Pons (tissue), 1 donor: Measurements from ENCODE around the gene ACOXL.

Experiments used
- DNase-seq: peaks from one replicate; pipeline ENCODE4 v3.0.0-alpha.2; 2016; ENCODE audit warnings: low spot score

The ACOXL gene

GRCh38 chr2:110718990-110719389 is 13.4 kb upstream of the ACOXL start:
- DNase-seq = no peak

DNA sequence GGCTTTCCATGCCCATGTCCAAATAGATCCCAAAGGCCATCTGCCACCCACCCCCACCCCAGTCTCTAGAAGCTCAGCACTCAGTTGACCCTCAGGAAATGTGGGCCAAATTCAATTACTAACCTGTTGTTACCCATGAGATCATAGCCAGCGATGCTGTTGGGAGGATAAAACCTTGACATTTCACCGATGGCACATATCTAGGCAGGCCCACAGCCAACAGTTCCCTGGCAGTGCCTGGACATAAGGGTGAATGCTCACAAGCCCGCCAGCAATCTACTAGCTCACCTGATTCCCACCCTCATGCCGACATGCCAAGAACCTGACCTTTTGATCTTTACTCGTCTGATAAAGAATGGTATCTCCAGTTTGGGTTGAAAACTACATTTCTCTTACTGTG is 11.8 kb upstream of the ACOXL start:
- no peak for DNase-seq

- DNase-seq = no peak
Observed at GRCh38 chr2:110724820-110725219, 7.6 kb upstream of the ACOXL start.

GRCh38 chr2:110725370-110725769 is 7.0 kb upstream of the ACOXL start:
- DNase-seq = no peak

GRCh38 chr2:110725859-110726258 is 6.5 kb upstream of the ACOXL start:
- no peak for DNase-seq

- DNase-seq = no peak
Observed at GRCh38 chr2:110726285-110726684, 6.1 kb upstream of the ACOXL start.

- DNase-seq = no peak
Observed at GRCh38 chr2:110727923-110728322, 4.5 kb upstream of the ACOXL start.

GRCh38 chr2:110729106-110729505 is 3.3 kb upstream of the ACOXL start:
- DNase-seq = no peak

- no peak for DNase-seq
Observed at GRCh38 chr2:110731064-110731463, 1.3 kb upstream of the ACOXL start.

GRCh38 chr2:110735366-110735765 is 3.0 kb downstream of the ACOXL start:
- no peak for DNase-seq

GRCh38 chr2:110737783-110738182 is 5.4 kb downstream of the ACOXL start:
- no peak for DNase-seq

- no peak for DNase-seq
Observed at GRCh38 chr2:110740747-110741349, 8.5 kb downstream of the ACOXL start.

DNA sequence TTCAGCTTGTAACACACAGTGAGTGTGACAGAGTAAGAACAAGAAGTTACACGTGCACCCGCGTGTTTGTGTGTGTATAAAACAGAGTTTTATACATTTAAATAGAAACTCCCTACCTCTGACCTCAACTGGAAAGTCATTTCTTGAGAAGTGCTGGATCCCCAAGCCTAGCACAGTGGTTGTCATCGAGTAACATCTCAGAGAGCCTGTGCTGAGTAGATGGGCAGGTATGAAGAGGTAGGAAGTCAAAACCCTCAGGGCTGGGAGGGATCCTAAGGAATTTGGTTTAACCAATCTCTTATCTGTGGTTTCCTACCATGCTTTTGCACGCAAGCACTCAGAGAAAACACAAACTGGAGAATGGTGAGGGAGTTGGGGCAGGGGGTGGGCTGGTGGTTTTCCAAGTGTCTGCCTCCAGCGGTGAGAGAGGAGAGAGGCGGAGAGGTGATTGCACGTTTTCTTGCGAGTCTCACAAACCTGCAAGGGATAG is 9.2 kb downstream of the ACOXL start:
- DNase-seq = no peak

- no peak for DNase-seq
Observed at GRCh38 chr2:110742412-110742811, 10.0 kb downstream of the ACOXL start.

DNA sequence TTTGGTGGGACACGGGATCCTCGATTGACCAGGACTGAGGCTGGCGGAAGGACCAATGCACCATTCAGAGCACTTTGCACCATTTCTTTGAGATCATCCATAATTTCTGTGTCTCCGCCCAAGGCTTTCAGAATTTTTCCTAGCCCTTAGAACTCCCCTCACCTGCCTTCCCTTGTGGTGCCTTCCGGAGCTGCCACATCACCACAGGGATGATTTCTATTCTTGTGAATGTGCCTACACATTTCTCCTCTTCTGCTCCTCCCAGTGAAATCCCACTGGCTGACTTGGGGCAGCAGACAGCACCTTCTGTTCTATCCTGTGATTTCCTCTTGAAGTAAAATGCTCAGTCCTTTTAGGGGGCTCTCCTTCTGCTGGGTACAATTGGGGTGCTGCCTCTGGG is 11.2 kb downstream of the ACOXL start:
- DNase-seq = no peak

- no peak for DNase-seq
Observed at GRCh38 chr2:110744429-110744828, 12.1 kb downstream of the ACOXL start.

- DNase-seq = no peak
Observed at GRCh38 chr2:110745048-110745447, 12.7 kb downstream of the ACOXL start.

DNA sequence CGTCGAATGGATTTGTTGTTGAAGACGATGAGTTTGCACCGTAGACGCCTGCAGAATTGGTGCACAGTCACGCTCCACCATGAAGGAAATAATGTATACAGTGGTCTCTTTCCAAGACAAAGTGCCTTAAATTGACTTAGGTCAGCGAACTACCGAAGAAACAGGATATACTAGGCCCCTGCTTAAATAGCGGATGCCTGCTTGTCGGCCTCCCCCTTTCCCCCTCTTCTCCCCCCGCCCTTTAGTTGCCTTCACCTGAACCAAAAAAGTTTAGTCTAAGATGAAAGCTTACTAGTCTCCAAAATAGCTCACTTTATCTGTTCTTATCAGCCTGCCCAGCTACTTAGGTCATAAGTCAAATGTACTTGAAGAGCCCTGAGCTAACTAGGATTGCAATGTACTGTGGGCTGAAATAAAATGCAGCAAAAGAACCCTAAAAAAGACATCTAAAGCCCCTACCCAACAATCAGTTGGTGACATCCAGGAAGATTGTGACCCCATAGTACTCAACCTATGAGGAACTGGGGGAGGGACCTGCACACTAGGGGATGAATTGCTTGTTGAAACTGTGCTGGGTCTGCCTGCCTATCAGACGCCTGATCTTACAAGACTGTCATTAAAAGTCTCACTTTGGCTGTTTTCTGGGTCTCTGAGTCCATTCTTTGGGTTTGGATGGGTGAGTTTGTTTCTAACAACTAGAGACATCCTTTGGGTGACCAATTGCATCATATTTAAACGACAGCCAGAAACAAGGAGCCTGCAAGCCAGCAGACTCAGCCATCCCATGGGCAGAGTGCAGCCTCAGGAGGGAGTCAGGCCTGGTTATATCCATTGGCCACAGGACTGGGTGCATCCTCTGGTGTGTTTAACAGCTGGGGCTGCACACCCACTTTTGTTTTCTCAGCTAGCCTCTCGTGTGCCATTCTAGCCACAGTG is 14.5 kb downstream of the ACOXL start:
- no peak for DNase-seq

GRCh38 chr2:110747522-110748488 is 15.4 kb downstream of the ACOXL start:
- no peak for DNase-seq

DNA sequence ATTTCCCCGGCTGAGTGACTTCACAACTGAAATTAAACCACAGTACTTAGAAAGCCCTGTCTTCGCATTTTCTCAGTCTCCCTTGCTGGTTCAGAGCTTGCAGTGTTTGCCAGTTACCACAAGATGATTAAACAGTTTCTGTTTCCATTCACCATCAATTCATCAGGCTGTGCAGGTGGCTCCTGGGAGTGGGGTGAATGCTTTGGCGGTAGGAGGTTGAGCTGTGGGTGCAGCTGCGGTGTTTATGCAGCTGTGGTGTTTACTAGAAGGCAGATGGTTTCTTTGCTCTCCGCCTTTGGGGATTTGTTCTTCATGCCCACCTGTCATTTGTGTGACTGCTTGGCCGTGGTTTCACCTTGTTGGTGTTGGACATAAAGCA is 16.1 kb downstream of the ACOXL start:
- no peak for DNase-seq

DNA sequence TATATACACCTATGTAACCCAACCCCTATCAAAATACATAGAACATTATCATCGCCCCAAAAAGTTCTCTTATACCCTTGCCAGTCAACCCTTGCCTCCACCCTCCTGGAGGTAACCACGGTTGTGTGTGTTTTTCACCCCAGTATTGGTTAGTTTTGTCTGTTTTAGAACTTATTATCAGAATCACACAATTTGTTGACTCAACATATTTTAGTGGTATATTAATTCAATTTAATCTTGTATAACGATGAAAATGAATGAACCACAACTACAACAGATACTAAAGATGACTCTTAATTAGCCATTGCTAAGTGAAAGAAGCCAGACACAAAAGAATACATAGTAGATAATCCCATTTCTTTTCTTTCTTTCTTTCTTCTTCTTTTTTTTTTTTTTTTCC is 19.3 kb downstream of the ACOXL start:
- no peak for DNase-seq

GRCh38 chr2:110752871-110753270 is 20.5 kb downstream of the ACOXL start:
- DNase-seq = no peak
